ENCODE measurements around the gene C16orf89.

DNA sequence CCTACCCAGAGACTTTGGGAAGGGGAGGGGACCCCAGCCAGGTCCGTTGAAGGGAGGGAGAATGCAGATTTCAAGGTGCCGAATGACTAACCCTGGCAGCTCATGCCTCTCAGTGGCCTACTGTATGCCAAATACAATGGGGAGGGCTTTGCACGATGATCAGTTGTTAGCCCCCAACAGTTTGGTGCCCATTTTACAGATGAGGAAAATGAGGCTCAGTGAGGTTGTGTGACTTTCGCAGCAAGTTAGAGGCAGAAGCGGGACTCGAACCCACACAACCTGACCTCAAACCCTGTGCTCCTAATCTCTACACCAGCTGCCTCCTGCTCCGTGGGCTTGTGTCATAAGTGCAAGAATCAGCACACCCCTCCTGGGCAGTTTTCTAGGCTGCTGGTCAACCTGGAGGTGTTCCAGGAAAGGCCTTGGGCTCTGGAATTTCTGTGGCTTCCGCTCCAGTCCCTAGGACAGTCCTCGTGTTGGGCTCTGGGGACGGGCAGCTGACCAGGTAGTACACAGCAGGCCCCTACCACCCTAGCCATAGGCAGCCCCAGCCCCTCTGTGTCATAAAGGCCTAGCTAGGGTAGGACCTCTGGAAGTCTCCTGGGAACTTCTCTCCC, 20.1 kb downstream of the C16orf89 start:
- TF ChIP-seq CTCF (IDR thresholded peaks at IDR 0.05) (no peak), EZH2 (IDR thresholded peaks at IDR 0.05; ENCODE audit: borderline replicate concordance, insufficient read depth, low read depth, low read length, poor library complexity, severe bottlenecking) (no peak)

All from B cell (primary cell).